H1 (cell line): ENCODE results near the gene PPP1R14C. TPM values are rescaled to one million over a fixed set of nuclear protein-coding genes. Genes with fewer than 3 reads are reported as not detected.

Experiments
- CTCF ChIA-PET: fragments of 300-600 bp; sonication (Branson Sonifier 250); formaldehyde crosslinking; loops from one replicate; lab custom pipeline; 2021; ENCODE audit not compliant: partially characterized antibody; lab: Charles Lee
- POLR2A ChIA-PET: fragments of 300-600 bp; sonication (Branson Sonifier 250); formaldehyde crosslinking; loops from one replicate; lab custom pipeline; 2021; ENCODE audit warnings: inconsistent platforms; ENCODE audit not compliant: partially characterized antibody; lab: Charles Lee
- DNase-seq, 2 experiments: peaks; one replicate each; pipeline versions ENCODE4 v3.0.0 to v3.0.0-alpha.2; 2010 to 2022; ENCODE audit warnings: low spot score in 2 of 2, low read depth in 1 of 2, mixed read lengths in 1 of 2
- FAIRE-seq: peaks from 2 replicates; lab custom pipeline; 2011; peaks lifted over from hg19 to GRCh38; lab: Jason Lieb, UNC
- H2AFZ ChIP-seq: 2 replicates; pipeline ENCODE4 v1.8.1; 2012; ENCODE audit warnings: low read length, inconsistent platforms
- H2AK5ac ChIP-seq: 2 replicates; pipeline ENCODE4 v1.6.1; 2013; ENCODE audit warnings: low read depth, low read length
- H2BK120ac ChIP-seq: replicated peaks from 2 replicates; pipeline ENCODE3; 2013; ENCODE audit warnings: low read depth, low read length, inconsistent platforms
- H2BK12ac ChIP-seq: 2 replicates; pipeline ENCODE4 v1.6.1; 2013; ENCODE audit warnings: low read depth, low read length
- H2BK15ac ChIP-seq: 2 replicates; pipeline ENCODE4 v1.6.1; 2013; ENCODE audit warnings: low read length
- H2BK20ac ChIP-seq: 2 replicates; pipeline ENCODE4 v1.6.1; 2013; ENCODE audit warnings: low read length
- H2BK5ac ChIP-seq: 2 replicates; pipeline ENCODE4 v1.6.1; 2013; ENCODE audit warnings: low read depth, low read length
- H3K14ac ChIP-seq: 2 replicates; pipeline ENCODE4 v1.6.1; 2013; ENCODE audit warnings: inconsistent platforms; ENCODE audit not compliant: insufficient read length
- H3K18ac ChIP-seq: 2 replicates; pipeline ENCODE4 v1.6.1; 2013; ENCODE audit warnings: low read length; ENCODE audit errors: extremely low read depth
- H3K23ac ChIP-seq: 2 replicates; pipeline ENCODE4 v1.6.1; 2013; ENCODE audit warnings: inconsistent platforms; ENCODE audit not compliant: insufficient read length
- H3K23me2 ChIP-seq: 2 replicates; pipeline ENCODE4 v1.6.1; 2013; ENCODE audit warnings: low read depth, low read length
- H3K27ac ChIP-seq: 2 replicates; pipeline ENCODE4 v1.6.1; 2011; ENCODE audit warnings: low read depth, low read length, inconsistent platforms
- H3K27me3 ChIP-seq, 4 experiments: replicated peaks in 1 of 4; 1 replicate in 1 of 4; 2 replicates in 3 of 4; pipeline versions ENCODE4 v1.6.1 to v1.8.1; 2011 to 2013; ENCODE audit warnings: low read length in 3 of 4, mild to moderate bottlenecking in 3 of 4, inconsistent platforms in 2 of 4, mixed read lengths in 2 of 4, moderate library complexity in 1 of 4; ENCODE audit not compliant: control insufficient read depth in 3 of 4, insufficient read depth in 3 of 4; ENCODE audit errors: extremely low read depth in 1 of 4
- H3K36me3 ChIP-seq, 4 experiments: 2 replicates each; pipeline versions ENCODE4 v1.6.1 to v1.8.1; 2011 to 2013; ENCODE audit warnings: mild to moderate bottlenecking in 4 of 4, low read length in 3 of 4, moderate library complexity in 2 of 4, control low read depth in 1 of 4, inconsistent platforms in 1 of 4; ENCODE audit not compliant: insufficient read depth in 4 of 4, control insufficient read depth in 2 of 4
- H3K4ac ChIP-seq: replicated peaks from 2 replicates; pipeline ENCODE3; 2013; ENCODE audit warnings: low read length, low read depth, mixed read lengths, inconsistent platforms; ENCODE audit not compliant: insufficient read length
- H3K4me1 ChIP-seq, 4 experiments: replicated peaks in 1 of 4; 1 replicate in 1 of 4; 2 replicates in 3 of 4; pipeline versions ENCODE4 v1.6.1 to v1.8.1; 2011 to 2013; ENCODE audit warnings: low read length in 3 of 4, inconsistent platforms in 2 of 4, mixed read lengths in 1 of 4; ENCODE audit not compliant: insufficient read depth in 4 of 4, control insufficient read depth in 3 of 4
- H3K4me2 ChIP-seq, 2 experiments: 2 replicates each; pipeline versions ENCODE4 v1.6.1 to v1.8.1; 2011 to 2013; ENCODE audit warnings: low read depth in 2 of 2, low read length in 2 of 2, control low read depth in 1 of 2, inconsistent platforms in 1 of 2, mild to moderate bottlenecking in 1 of 2; ENCODE audit not compliant: insufficient read depth in 1 of 2
- H3K4me3 ChIP-seq, 4 experiments: fragments of 200-600, 300-600 bp in 1 of 4; sonication (generic), shearing (Covaris generic), sonication (Bioruptor Twin) in 1 of 4; 2 replicates each; pipeline versions ENCODE4 v1.5.1 to v1.8.1; 2011 to 2016; ENCODE audit warnings: low read length in 4 of 4, low read depth in 3 of 4, control low read depth in 2 of 4, inconsistent platforms in 2 of 4, mild to moderate bottlenecking in 2 of 4, mixed read lengths in 1 of 4, moderate library complexity in 1 of 4; ENCODE audit not compliant: insufficient read depth in 2 of 4; ENCODE audit errors: extremely low read depth in 1 of 4
- H3K56ac ChIP-seq: replicated peaks from 2 replicates; pipeline ENCODE3; 2013; ENCODE audit warnings: low read depth, mild to moderate bottlenecking, mixed read lengths, low read length, inconsistent platforms; ENCODE audit not compliant: insufficient read length
- H3K79me1 ChIP-seq: 2 replicates; pipeline ENCODE4 v1.6.1; 2013; ENCODE audit warnings: low read depth, low read length, control low read depth
- H3K79me2 ChIP-seq, 2 experiments: 2 replicates each; pipeline versions ENCODE4 v1.6.1 to v1.8.1; 2012 to 2013; ENCODE audit warnings: low read length in 2 of 2, mild to moderate bottlenecking in 2 of 2, inconsistent platforms in 1 of 2; ENCODE audit not compliant: insufficient read depth in 2 of 2, control insufficient read depth in 1 of 2
- H3K9ac ChIP-seq, 4 experiments: replicated peaks in 1 of 4; 1 replicate in 1 of 4; 2 replicates in 3 of 4; pipeline versions ENCODE4 v1.6.1 to v1.8.1; 2011 to 2013; ENCODE audit warnings: low read depth in 3 of 4, low read length in 3 of 4, control low read depth in 2 of 4, mild to moderate bottlenecking in 2 of 4, moderate library complexity in 2 of 4, inconsistent platforms in 1 of 4; ENCODE audit errors: extremely low read depth in 1 of 4
- H3K9me3 ChIP-seq, 2 experiments: 2 replicates each; pipeline versions ENCODE4 v1.6.1 to v1.8.1; 2012 to 2013; ENCODE audit warnings: mild to moderate bottlenecking in 2 of 2, moderate library complexity in 2 of 2, control low read depth in 1 of 2, inconsistent platforms in 1 of 2, low read depth in 1 of 2, low read length in 1 of 2, mixed read lengths in 1 of 2; ENCODE audit not compliant: insufficient read depth in 2 of 2
- H4K20me1 ChIP-seq, 2 experiments: replicated peaks in 1 of 2; 2 replicates each; pipeline versions ENCODE3 to v1.8.1; 2011 to 2013; ENCODE audit warnings: inconsistent platforms in 2 of 2, low read length in 2 of 2, mild to moderate bottlenecking in 1 of 2; ENCODE audit not compliant: insufficient read depth in 2 of 2, control insufficient read depth in 1 of 2
- H4K5ac ChIP-seq: 2 replicates; pipeline ENCODE4 v1.6.1; 2013; ENCODE audit warnings: low read length, low read depth, mixed read lengths, inconsistent platforms; ENCODE audit not compliant: insufficient read length
- H4K8ac ChIP-seq: 2 replicates; pipeline ENCODE4 v1.8.0; 2013; ENCODE audit warnings: mild to moderate bottlenecking, moderate library complexity, low read length, inconsistent platforms; ENCODE audit not compliant: insufficient read depth; ENCODE audit errors: extremely low read depth
- H4K91ac ChIP-seq: replicated peaks from 2 replicates; pipeline ENCODE3; 2013; ENCODE audit warnings: low read length, mixed read lengths, inconsistent platforms; ENCODE audit not compliant: insufficient read length
- ASH2L ChIP-seq: fragments of 200-600, 300-600 bp; sonication (generic); IDR thresholded peaks from one replicate; pipeline ENCODE4 v1.7.1; 2017; ENCODE audit warnings: low read length
- ATF2 ChIP-seq: IDR thresholded peaks from 2 replicates; pipeline ENCODE4 v1.6.1; 2012; ENCODE audit warnings: low read length, inconsistent platforms
- EZH2 ChIP-seq: fragments of 200-600 bp; sonication (generic); IDR thresholded peaks from 2 replicates; pipeline ENCODE4 v1.7.1; 2012; ENCODE audit warnings: low read depth, mild to moderate bottlenecking, moderate library complexity, low read length, inconsistent platforms; ENCODE audit not compliant: severe bottlenecking
- JUND ChIP-seq: IDR thresholded peaks from 2 replicates; pipeline ENCODE4 v1.6.1; 2011; ENCODE audit warnings: mild to moderate bottlenecking, improper control_type of control experiment, low read length
- RFX5 ChIP-seq: IDR thresholded peaks from 2 replicates; pipeline ENCODE4 v1.6.1; 2011; ENCODE audit warnings: low read depth, low read length, improper control_type of control experiment, borderline replicate concordance
- SP2 ChIP-seq: IDR thresholded peaks from 2 replicates; pipeline ENCODE4 v1.6.1; 2012; ENCODE audit warnings: mild to moderate bottlenecking, low read length, inconsistent platforms
- TCF12 ChIP-seq: IDR thresholded peaks from 2 replicates; pipeline ENCODE4 v1.6.1; 2011; ENCODE audit warnings: low read depth, mild to moderate bottlenecking, low read length
- WGBS, 2 experiments: shearing (Covaris generic) in 1 of 2; methylation state at CpG; one replicate each; pipeline versions ENCODE4 v1.1.6 to v1.1.7; 2013 to 2015; ENCODE audit warnings: low lambda C conversion rate in 2 of 2, mixed read lengths in 2 of 2, inconsistent platforms in 1 of 2, low coverage in 1 of 2, missing lambda C conversion rate in 1 of 2; ENCODE audit not compliant: insufficient replicate concordance in 2 of 2, insufficient coverage in 1 of 2, insufficient read length in 1 of 2; ENCODE audit errors: extremely low coverage in 1 of 2, missing lambda C conversion rate in 1 of 2; 5-methylcytosine and 5-hydroxymethylcytosine counted together
- polyA plus RNA-seq, 7 experiments: library from polyadenylated mRNA; depleted of rRNA in 3 of 7; stranded (reverse) in 5 of 7; unstranded in 2 of 7; fragments of >200 nt in 5 of 7; fragments of 200-250 nt in 2 of 7; gene quantifications; 1 replicate in 5 of 7; 2 replicates in 1 of 7; 4 replicates in 1 of 7; pipeline versions ENCODE4 v1.2.1 to v1.2.3, GENCODE V29; 2011 to 2013; ENCODE audit warnings: missing spikeins in 2 of 7, mixed read lengths in 2 of 7
- total RNA-seq: library from RNA; stranded (reverse); fragmentation: NEBNext Ultra II Directional; extraction: Animal tissue kit (Norgen Biotek cat#: 25700); gene quantifications from 2 replicates; pipeline ENCODE4 v1.2.1, GENCODE V29; 2021

PPP1R14C gene
- total and polyA plus RNA-seq, 2 of the 8 experiments (the other 6 are each of a cell fraction or from before 2014, with no cell fraction given) = 0.30 to 0.61 TPM

GRCh38 chr6:150297327-150298029 is 154.6 kb downstream of the PPP1R14C start:
- Histone ChIP-seq H2BK120ac (no peak overlapping the region), H3K27me3 (no peaks in the 10 kb centered on the region), H3K56ac (no peak overlapping the region), H3K23ac (no peak overlapping the region), H3K79me2 (no peaks in the 10 kb centered on the region), H4K5ac (no peak overlapping the region), H3K4ac (no peak overlapping the region), H3K27ac (no peak overlapping the region), H4K20me1 (no peaks in the 10 kb centered on the region), H2BK5ac (no peak overlapping the region), H3K9me3 (peaks cover 18 to 25% of the 10 kb centered on the region in 2 experiments), H3K4me3 (no peak overlapping the region), H2AK5ac (no peak overlapping the region), H3K79me1 (no peaks in the 10 kb centered on the region), H3K4me2 (no peak overlapping the region), H2BK15ac (no peak overlapping the region), H4K91ac (no peak overlapping the region), H3K14ac (no peak overlapping the region), H3K36me3 (no peaks in the 10 kb centered on the region), H3K23me2 (no peaks in the 10 kb centered on the region), H3K9ac (no peak overlapping the region), H2AFZ (no peak overlapping the region), H2BK12ac (no peak overlapping the region), H2BK20ac (no peak overlapping the region), H3K18ac (no peak overlapping the region), H4K8ac (no peak overlapping the region), H3K4me1 (no peaks in the 10 kb centered on the region)
- ChIA-PET POLR2A (no interaction called here), CTCF (no interaction called here)
- DNase-seq (no peak), FAIRE-seq (no peak)
- WGBS, 2 experiments = 96% methylated on average over 3 of the region's 3 CpGs; no CpG with 5 or more reads in 1 of the 2 experiments
- TF ChIP-seq EZH2 (no peak), RFX5 (no peak), ASH2L (no peak), ATF2 (no peak), JUND (no peak), TCF12 (no peak), SP2 (no peak)
